HG03521 (cell line): ENCODE measurements around the gene GLOD5.

ENCODE experiments used
- ATAC-seq: cut with Tn5 transposase; IDR thresholded peaks from one replicate; pipeline ENCODE4 v1.9.1; 2021; ENCODE audit warnings: mild to moderate bottlenecking, moderate library complexity; ENCODE audit not compliant: unreplicated experiment

GLOD5 gene

GRCh38 chrX:48761674-48762471 lies at the start of gene GLOD5:
Gene GLOD5 (plus strand): TSS chrX:48761747. CDS start chrX:48761791, 44 bp downstream.
- no peak for ATAC-seq

GRCh38 chrX:48711929-48712505 lies 49.5 kb upstream of the GLOD5 start:
- ATAC-seq: no peak

GRCh38 chrX:48713847-48714246 lies 47.7 kb upstream of the GLOD5 start:
- ATAC-seq: no peak

- no peak for ATAC-seq
Observed at GRCh38 chrX:48714573-48714972, 47.0 kb upstream of the GLOD5 start.

GRCh38 chrX:48715072-48715471 lies 46.5 kb upstream of the GLOD5 start:
- no peak for ATAC-seq

DNA sequence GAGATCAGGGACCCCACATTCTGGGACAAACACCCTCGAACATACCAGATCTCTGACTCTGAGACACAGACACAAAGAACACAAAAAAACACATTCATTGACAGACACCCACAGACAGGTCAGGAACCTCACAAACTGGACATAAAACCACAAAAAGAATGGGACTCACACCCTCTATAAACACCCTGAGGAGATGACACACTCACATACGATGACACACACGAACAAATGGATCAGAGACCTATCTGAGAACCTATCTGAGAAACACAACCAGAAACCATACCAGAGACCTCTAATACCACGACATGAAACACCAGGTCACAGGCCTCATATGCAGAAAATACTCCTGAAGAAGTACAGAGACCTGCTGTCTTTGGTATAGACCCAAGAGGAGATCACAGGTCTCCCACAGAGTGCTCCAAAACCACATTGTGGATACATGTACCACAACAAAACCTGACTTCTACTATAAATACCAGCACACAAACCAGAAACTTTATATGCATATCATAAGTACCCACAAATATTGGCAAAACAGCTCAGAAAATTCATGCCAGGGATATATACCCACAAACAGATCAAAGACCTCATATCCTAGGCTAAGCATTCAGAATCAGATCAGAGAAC lies 45.6 kb upstream of the GLOD5 start:
- ATAC-seq: no peak

DNA sequence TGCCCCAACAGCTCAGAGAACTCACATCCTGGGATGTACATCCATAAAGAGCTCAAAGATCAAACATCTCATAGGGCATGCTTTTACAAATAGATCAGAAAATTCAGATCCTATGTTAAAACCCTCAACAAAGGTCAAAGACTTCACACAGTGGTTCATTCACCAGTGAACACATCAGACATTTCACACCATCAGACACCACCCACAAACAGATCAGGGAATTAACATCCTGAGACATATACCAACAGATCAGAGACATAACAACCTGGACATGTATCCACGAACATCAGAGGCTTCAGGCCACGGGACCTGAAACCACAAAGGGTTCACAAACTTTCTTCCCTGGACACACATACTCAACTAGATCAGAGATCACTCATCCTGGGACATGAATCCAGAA lies 41.6 kb upstream of the GLOD5 start:
- no peak for ATAC-seq

GRCh38 chrX:48720577-48721250 lies 40.8 kb upstream of the GLOD5 start:
- ATAC-seq: no peak

DNA sequence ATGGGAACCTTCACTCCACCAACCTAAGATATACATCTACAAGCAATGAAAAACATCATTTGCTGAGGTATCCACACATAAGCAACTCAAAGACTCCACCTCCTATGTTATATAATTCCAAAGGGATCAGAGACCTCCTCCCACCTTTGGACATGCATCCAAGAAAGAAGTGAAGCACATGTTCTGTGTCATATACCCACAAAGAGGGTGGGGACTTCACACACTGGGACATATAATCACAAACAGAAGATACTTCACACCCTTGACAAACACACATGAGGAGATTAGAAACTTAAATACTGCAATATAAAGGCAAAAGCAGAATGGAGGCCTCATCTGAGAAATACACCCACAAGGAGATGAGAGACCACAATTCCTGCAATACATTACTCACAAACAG lies 39.6 kb upstream of the GLOD5 start:
- ATAC-seq: no peak

GRCh38 chrX:48726596-48726995 lies 35.0 kb upstream of the GLOD5 start:
- ATAC-seq: no peak

GRCh38 chrX:48728653-48729052 lies 32.9 kb upstream of the GLOD5 start:
- no peak for ATAC-seq

GRCh38 chrX:48736303-48736702 lies 25.2 kb upstream of the GLOD5 start:
- no peak for ATAC-seq

- no peak for ATAC-seq
Observed at GRCh38 chrX:48736878-48737212, 24.7 kb upstream of the GLOD5 start.

- ATAC-seq: peak; percentile 97
Observed at GRCh38 chrX:48737213-48737938, 24.2 kb upstream of the GLOD5 start.

GRCh38 chrX:48737940-48738339 lies 23.6 kb upstream of the GLOD5 start:
- no peak for ATAC-seq

DNA sequence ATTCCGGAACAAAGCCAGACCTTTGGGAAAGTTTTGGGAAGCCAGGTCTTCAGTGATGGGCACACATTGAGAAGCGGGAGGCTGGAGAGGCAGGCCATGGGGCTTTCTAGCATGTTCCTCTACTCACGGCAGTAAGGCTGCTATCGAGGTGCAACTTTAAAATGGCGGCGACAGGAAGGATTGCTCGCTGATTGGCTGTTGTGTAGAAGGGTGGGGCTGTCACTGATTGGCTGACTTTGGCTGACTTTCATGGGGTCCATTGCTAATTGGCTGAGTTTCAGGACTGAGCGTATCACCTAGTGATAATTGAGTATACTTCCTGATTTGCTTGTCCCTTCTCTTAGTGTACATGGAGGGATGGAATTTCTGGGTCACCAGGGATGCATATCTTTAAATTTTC lies 19.7 kb upstream of the GLOD5 start:
- no peak for ATAC-seq

- no peak for ATAC-seq
Observed at GRCh38 chrX:48745222-48745621, 16.3 kb upstream of the GLOD5 start.

- ATAC-seq: no peak
Observed at GRCh38 chrX:48747415-48748016, 14.0 kb upstream of the GLOD5 start.

DNA sequence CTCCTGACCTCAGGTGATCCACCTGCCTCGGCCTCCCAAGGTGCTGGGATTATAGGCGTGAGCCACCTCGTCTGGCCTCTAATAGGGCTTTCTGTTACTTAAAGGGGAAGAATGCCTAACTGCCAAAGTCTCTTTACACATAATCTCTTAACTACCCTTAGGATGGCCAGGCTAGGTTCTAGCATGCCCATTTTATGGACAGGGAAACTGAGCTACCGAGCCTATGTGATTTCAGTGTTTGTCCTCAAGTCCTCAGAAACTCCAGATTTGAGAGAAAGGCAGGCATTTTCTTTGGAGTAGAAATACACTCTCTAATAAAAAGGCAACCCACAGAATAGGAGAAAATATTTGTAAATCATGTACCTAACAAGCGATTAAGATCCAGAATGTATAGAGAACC lies 12.4 kb upstream of the GLOD5 start:
- no peak for ATAC-seq

GRCh38 chrX:48751343-48751742 lies 10.2 kb upstream of the GLOD5 start:
- no peak for ATAC-seq

DNA sequence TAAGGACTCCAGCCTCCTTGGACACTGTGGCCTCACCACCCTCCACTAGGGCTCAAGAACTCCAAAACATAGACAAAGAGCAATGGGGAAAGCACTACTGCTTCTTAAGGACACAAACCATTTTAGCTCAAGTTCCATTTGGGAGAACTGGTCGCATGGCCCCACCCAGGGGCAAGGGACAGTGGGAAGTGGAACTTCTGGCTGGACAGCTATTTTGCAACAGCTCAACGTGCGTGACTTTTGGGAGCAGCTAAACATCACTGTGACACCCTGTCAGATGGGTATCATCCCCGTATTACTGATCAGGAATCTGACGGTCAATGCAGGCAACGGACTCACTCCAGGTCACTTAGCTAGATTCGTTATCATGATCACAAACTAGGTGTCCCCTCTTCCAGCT lies 9.0 kb upstream of the GLOD5 start:
- ATAC-seq: no peak
